Left ventricle myocardium inferior (tissue), 1 donor: ENCODE data around the gene PLD6. TPM values are rescaled to one million over a fixed set of nuclear protein-coding genes. Genes with fewer than 3 reads are reported as not detected.

Experiments used
- DNase-seq: peaks from one replicate; pipeline ENCODE4 v3.0.0-alpha.2; 2020
- H3K27ac ChIP-seq: fragments of 200-600 bp; replicated peaks from 2 replicates; pipeline ENCODE4 v1.8.0; 2021
- H3K27me3 ChIP-seq: fragments of 200-600 bp; 2 replicates; pipeline ENCODE4 v1.8.0; 2021; ENCODE audit warnings: low read depth
- H3K36me3 ChIP-seq: fragments of 200-600 bp; 2 replicates; pipeline ENCODE4 v1.8.0; 2021
- H3K4me1 ChIP-seq: fragments of 200-600 bp; 2 replicates; pipeline ENCODE4 v1.8.0; 2021
- H3K4me3 ChIP-seq: fragments of 200-600 bp; 2 replicates; pipeline ENCODE4 v1.8.0; 2021; ENCODE audit warnings: mild to moderate bottlenecking, moderate library complexity
- H3K9me3 ChIP-seq: fragments of 200-600 bp; replicated peaks from 2 replicates; pipeline ENCODE4 v1.8.0; 2021
- intact Hi-C: fragments of 100-400 bp; cut with micrococcal nuclease; formaldehyde crosslinking; loops from one replicate; pipeline ENCODE4 v1.11.0; 2022
- total RNA-seq: library from RNA; stranded (reverse); fragmentation: NEBNext Ultra II Directional; extraction: Animal tissue kit (Norgen Biotek cat#: 25700); gene quantifications from one replicate; pipeline ENCODE4 v1.2.1, GENCODE V29; 2021
- TF ChIP-seq, protein P1 (sequence below): fragments of 200-600 bp; IDR thresholded peaks from 2 replicates; pipeline ENCODE4 v1.8.0; 2021; ENCODE audit warnings: antibody characterized with exemption, mild to moderate bottlenecking, borderline replicate concordance
- donor health status: DM: no; HTN: yes; CAD: no; lungs with severe emphysema.

PLD6 gene
- total RNA-seq, 1 donor from 2014 or later, result 7.3 TPM

- H3K36me3 ChIP-seq, result peaks cover 98% of the 10 kb centered on the region
- TF ChIP-seq, protein P1, sequence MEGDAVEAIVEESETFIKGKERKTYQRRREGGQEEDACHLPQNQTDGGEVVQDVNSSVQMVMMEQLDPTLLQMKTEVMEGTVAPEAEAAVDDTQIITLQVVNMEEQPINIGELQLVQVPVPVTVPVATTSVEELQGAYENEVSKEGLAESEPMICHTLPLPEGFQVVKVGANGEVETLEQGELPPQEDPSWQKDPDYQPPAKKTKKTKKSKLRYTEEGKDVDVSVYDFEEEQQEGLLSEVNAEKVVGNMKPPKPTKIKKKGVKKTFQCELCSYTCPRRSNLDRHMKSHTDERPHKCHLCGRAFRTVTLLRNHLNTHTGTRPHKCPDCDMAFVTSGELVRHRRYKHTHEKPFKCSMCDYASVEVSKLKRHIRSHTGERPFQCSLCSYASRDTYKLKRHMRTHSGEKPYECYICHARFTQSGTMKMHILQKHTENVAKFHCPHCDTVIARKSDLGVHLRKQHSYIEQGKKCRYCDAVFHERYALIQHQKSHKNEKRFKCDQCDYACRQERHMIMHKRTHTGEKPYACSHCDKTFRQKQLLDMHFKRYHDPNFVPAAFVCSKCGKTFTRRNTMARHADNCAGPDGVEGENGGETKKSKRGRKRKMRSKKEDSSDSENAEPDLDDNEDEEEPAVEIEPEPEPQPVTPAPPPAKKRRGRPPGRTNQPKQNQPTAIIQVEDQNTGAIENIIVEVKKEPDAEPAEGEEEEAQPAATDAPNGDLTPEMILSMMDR, result no peak
- H3K27me3 ChIP-seq, result no peaks in the 10 kb centered on the region
- intact Hi-C loops, result no loop called here
- H3K4me3 ChIP-seq, result no peak overlapping the region
- no peaks in the 10 kb centered on the region for H3K9me3 ChIP-seq
- DNase-seq, result no peak
- peaks cover 33% of the 10 kb centered on the region for H3K4me1 ChIP-seq
- H3K27ac ChIP-seq, result no peak overlapping the region
Observed at GRCh38 chr17:17225901-17226300, 19.8 kb upstream of the PLD6 start.

GRCh38 chr17:17224137-17224536 is 18.0 kb upstream of the PLD6 start:
- DNase-seq, result no peak
- Histone ChIP-seq H3K36me3 (peaks cover 100% of the 10 kb centered on the region), H3K27me3 (no peaks in the 10 kb centered on the region), H3K4me1 (peaks cover 22% of the 10 kb centered on the region), H3K27ac (no peak overlapping the region), H3K9me3 (no peaks in the 10 kb centered on the region), H3K4me3 (no peak overlapping the region)
- intact Hi-C loops, result no loop called here
- TF ChIP-seq, protein P1, result no peak

DNA sequence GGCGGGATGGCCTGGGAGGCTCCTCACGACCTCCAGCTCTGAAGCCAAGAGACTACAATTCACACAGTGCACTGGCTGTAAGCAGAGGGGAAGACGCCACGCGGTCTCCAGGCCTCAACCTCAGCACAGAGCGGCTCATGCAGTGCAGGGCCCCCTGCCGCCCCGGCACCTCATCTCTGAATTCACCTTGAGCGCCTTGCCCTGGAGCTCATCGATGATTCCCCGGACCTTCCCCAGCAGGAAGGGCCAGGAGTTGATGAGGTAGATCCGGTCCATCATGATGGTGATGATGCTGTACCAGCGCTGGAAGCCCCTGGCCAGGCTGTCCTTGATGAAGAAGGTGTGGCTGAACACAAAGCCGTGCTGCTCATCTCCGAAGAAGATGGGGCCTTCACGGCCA is 17.6 kb upstream of the PLD6 start:
- H3K9me3 ChIP-seq, result no peaks in the 10 kb centered on the region
- intact Hi-C loops, result no loop called here
- TF ChIP-seq, protein P1, result no peak
- H3K36me3 ChIP-seq, result peaks cover 100% of the 10 kb centered on the region
- no peak for DNase-seq
- no peak overlapping the region for H3K4me3 ChIP-seq
- no peak overlapping the region for H3K27ac ChIP-seq
- H3K27me3 ChIP-seq, result no peaks in the 10 kb centered on the region
- peaks cover 18% of the 10 kb centered on the region for H3K4me1 ChIP-seq

- TF ChIP-seq, protein P1, result no peak
- peaks cover 100% of the 10 kb centered on the region for H3K36me3 ChIP-seq
- DNase-seq, result no peak
Observed at GRCh38 chr17:17221329-17221728, 15.2 kb upstream of the PLD6 start.

GRCh38 chr17:17220529-17220928 is 14.4 kb upstream of the PLD6 start:
- Histone ChIP-seq H3K27ac (no peak overlapping the region), H3K4me3 (no peak overlapping the region), H3K4me1 (no peaks in the 10 kb centered on the region), H3K36me3 (peaks cover 100% of the 10 kb centered on the region), H3K9me3 (no peaks in the 10 kb centered on the region), H3K27me3 (no peaks in the 10 kb centered on the region)
- TF ChIP-seq, protein P1, result no peak
- no peak for DNase-seq
- intact Hi-C loops, result no loop called here

More at GRCh38 chr17:17221329-17221728, 15.2 kb upstream of the PLD6 start:
- Histone ChIP-seq H3K4me1 (no peaks in the 10 kb centered on the region), H3K27me3 (no peaks in the 10 kb centered on the region), H3K4me3 (no peak overlapping the region), H3K9me3 (no peaks in the 10 kb centered on the region), H3K27ac (no peak overlapping the region)
- intact Hi-C loops, result no loop called here

DNA sequence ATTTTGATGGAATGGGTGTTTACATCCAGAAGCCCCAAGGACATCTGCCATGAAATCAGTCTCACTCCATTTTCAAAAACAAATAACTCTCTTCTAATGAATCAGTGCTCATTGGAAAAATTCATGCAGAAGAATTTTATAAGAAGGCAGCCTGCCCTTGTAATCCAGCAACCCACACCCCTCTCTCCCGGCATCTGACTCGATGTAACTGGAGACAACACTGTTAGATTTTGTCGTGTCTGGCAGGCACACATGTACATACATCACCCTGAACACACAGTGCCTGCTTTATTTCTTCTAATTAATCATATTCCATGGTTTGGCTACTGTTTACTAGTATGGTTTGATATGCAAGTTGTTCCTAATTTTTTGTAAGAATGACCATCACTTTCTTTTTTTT is 11.9 kb upstream of the PLD6 start:
- DNase-seq, result no peak
- Histone ChIP-seq H3K27me3 (no peaks in the 10 kb centered on the region), H3K4me3 (no peak overlapping the region), H3K9me3 (no peaks in the 10 kb centered on the region), H3K27ac (no peak overlapping the region), H3K36me3 (peaks cover 99% of the 10 kb centered on the region), H3K4me1 (peaks cover 8% of the 10 kb centered on the region)
- intact Hi-C loops, result no loop called here
- TF ChIP-seq, protein P1, result no peak
